Ovary (tissue), 9 donors: ENCODE results near the gene LHX4. TPM values are rescaled to one million over a fixed set of nuclear protein-coding genes. Genes with fewer than 3 reads are reported as not detected.

ENCODE experiments used
- DNase-seq, 5 donors: peaks; one replicate each; pipeline ENCODE4 v3.0.0-alpha.2; 2019 to 2020
- H3K27ac ChIP-seq, 2 donors: fragments of 200-600 bp; one replicate each; pipeline versions ENCODE4 v1.5.1 to v1.8.0; 2019 to 2022
- H3K27me3 ChIP-seq: fragments of 200-600 bp; one replicate; pipeline ENCODE4 v1.8.0; 2022
- H3K36me3 ChIP-seq: fragments of 200-600 bp; sonication (generic); one replicate; pipeline ENCODE4 v1.5.1; 2019
- H3K4me1 ChIP-seq: one replicate; pipeline ENCODE4 v1.8.1; 2013; ENCODE audit warnings: mild to moderate bottlenecking, moderate library complexity; ENCODE audit not compliant: insufficient read depth
- H3K4me3 ChIP-seq: fragments of 200-600 bp; sonication (generic); one replicate; pipeline ENCODE4 v1.5.1; 2017
- H3K9me3 ChIP-seq, 2 donors: fragments of 200-600 bp in 1 of 2; sonication (generic) in 1 of 2; one replicate each; pipeline versions ENCODE4 v1.5.1 to v1.8.1; 2013 to 2019; ENCODE audit warnings: mild to moderate bottlenecking in 1 of 2, moderate library complexity in 1 of 2
- EP300 ChIP-seq: sonication (generic); formaldehyde crosslinking; IDR thresholded peaks from one replicate; pipeline ENCODE4 v1.6.1; 2017; ENCODE audit warnings: antibody characterized with exemption
- POLR2A ChIP-seq: fragments of 450-650 bp; IDR thresholded peaks from one replicate; pipeline ENCODE4 v1.6.1; 2017; ENCODE audit warnings: antibody characterized with exemption, mild to moderate bottlenecking, moderate library complexity
- WGBS, 3 donors: extraction: QIAGEN DNeasy Blood & Tissue Kit in 1 of 3; methylation state at CpG; one replicate each; pipeline versions ENCODE4 v1.1.5 to v1.1.7; 2013 to 2017; 5-methylcytosine and 5-hydroxymethylcytosine counted together
- intact Hi-C, 4 donors: fragments of 100-400 bp; cut with DNase I; formaldehyde crosslinking; loops; one replicate each; pipeline versions ENCODE4 v1.11.0 to v1.15.1; 2022 to 2023
- polyA plus RNA-seq, 2 donors: library from polyadenylated mRNA; stranded (reverse); fragments of 200-250 nt in 1 of 2; fragments of 350-450 nt in 1 of 2; fragmentation: Illumina TruSeq in 1 of 2; extraction: RNeasy Lipid Tissue Mini Kit (QIAGEN cat#74804) in 1 of 2; gene quantifications; one replicate each; pipeline ENCODE4 v1.2.3, GENCODE V29; 2013 to 2014
- total RNA-seq, 7 donors: library from RNA; depleted of rRNA in 2 of 7; stranded (reverse); fragments of >200 nt in 2 of 7; fragmentation: NEBNext Ultra II Directional in 3 of 7; extraction: Animal tissue kit (Norgen Biotek cat#: 25700) in 3 of 7; gene quantifications; one replicate each; pipeline versions ENCODE4 v1.1.0 to v1.2.4, GENCODE V29; 2016 to 2023
- TF ChIP-seq, protein P1 (sequence below), 3 donors: fragments of 450-650 bp in 2 of 3; fragments of 200-600 bp in 1 of 3; IDR thresholded peaks; one replicate each; pipeline versions ENCODE4 v1.5.1 to v1.8.0; 2016 to 2022; ENCODE audit warnings: antibody characterized with exemption in 3 of 3, mild to moderate bottlenecking in 1 of 3
- donor health status: DM: no; HTN: no; CAD: no; lungs with moderate emphysema.
- donor health status: DM: no; HTN: no; CAD: no.
- donor health status: Bipolar disorder and iron deficiency.
- donor health status: DM: yes; HTN: yes; CAD: no.
- donor health status: DM: no; HTN: no; CAD: no.
- donor health status: DM: yes; HTN: yes; CAD: no.

Gene LHX4
- total and polyA plus RNA-seq, 9 donors, result 0.05 to 0.10 TPM; not detected in 7

GRCh38 chr1:180238675-180239074, 8.6 kb downstream of the LHX4 start:
- Histone ChIP-seq H3K4me3 (no peak overlapping the region), H3K9me3 (no peaks in the 10 kb centered on the region)
- WGBS, 3 donors, result 26 to 30% (median 28%) methylated on average over 7 of the region's 7 CpGs

DNA sequence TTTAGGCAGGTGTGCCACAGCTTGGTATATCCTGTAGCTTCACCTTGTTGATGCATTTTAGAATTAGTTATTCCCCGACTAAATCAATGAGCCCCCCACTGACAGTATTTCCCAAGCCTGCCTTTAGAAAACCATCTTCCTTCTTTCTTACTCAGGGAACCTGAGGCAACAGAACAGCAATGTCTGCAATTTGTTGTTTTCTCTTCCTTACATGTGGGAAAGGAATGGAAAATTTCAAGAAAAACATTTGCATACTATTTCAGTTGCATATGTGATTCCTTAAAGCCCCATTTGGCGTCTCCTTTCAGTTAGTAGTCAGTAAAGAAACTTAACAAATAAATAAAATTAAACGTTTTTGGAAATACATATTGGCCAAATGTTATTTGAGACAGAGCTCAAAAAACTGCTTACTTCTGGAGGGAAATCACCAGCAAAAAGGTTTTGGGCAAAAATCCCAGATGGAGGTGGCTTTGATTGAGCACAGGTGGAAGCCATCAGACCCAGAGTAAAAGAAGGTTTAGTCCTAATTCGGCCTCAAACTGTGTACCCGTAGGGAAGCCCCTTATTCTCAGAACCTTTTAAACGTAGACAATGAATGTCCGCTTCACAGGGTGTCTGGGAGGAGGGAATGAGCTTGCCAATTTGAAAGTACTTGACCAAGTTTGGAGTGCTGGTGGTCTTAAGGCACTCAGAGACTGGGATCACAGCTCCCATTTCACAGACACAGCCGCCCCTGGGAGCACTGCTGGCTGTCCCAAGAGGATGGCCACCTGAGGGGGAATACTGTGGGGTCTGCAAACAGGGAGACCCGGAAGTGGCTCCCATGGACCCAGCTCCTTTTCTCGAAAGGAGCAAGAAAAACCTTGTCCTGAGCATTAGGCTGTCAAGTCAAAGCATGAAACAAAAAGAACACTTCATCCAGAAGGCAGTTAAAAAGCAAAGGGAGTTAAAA, 9.4 kb downstream of the LHX4 start:
- no peaks in the 10 kb centered on the region for H3K9me3 ChIP-seq
- H3K36me3 ChIP-seq, result no peaks in the 10 kb centered on the region
- TF ChIP-seq POLR2A, result no peak
- TF ChIP-seq, protein P1, sequence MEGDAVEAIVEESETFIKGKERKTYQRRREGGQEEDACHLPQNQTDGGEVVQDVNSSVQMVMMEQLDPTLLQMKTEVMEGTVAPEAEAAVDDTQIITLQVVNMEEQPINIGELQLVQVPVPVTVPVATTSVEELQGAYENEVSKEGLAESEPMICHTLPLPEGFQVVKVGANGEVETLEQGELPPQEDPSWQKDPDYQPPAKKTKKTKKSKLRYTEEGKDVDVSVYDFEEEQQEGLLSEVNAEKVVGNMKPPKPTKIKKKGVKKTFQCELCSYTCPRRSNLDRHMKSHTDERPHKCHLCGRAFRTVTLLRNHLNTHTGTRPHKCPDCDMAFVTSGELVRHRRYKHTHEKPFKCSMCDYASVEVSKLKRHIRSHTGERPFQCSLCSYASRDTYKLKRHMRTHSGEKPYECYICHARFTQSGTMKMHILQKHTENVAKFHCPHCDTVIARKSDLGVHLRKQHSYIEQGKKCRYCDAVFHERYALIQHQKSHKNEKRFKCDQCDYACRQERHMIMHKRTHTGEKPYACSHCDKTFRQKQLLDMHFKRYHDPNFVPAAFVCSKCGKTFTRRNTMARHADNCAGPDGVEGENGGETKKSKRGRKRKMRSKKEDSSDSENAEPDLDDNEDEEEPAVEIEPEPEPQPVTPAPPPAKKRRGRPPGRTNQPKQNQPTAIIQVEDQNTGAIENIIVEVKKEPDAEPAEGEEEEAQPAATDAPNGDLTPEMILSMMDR (IDR thresholded peaks at IDR 0.05), result no peak
- no peak for DNase-seq
- WGBS, 3 donors, result 13 to 15% (median 13%) methylated on average over 10 of the region's 10 CpGs
- peaks cover 4% of the 10 kb centered on the region for H3K27me3 ChIP-seq
- H3K4me1 ChIP-seq, result peaks cover under 1% of the 10 kb centered on the region
- no peak overlapping the region for H3K4me3 ChIP-seq
- H3K27ac ChIP-seq, result no peak overlapping the region
- intact Hi-C loops, result no loop called here

More at GRCh38 chr1:180238675-180239074, 8.6 kb downstream of the LHX4 start:
- Histone ChIP-seq H3K27ac (no peak overlapping the region), H3K4me1 (peaks cover 2% of the 10 kb centered on the region), H3K27me3 (peaks cover 5% of the 10 kb centered on the region), H3K36me3 (no peaks in the 10 kb centered on the region)
- TF ChIP-seq, protein P1 (IDR thresholded peaks at IDR 0.05), result no peak
- TF ChIP-seq POLR2A (no peak), EP300 (no peak)
- no peak for DNase-seq
- intact Hi-C loops, result no loop called here

DNA sequence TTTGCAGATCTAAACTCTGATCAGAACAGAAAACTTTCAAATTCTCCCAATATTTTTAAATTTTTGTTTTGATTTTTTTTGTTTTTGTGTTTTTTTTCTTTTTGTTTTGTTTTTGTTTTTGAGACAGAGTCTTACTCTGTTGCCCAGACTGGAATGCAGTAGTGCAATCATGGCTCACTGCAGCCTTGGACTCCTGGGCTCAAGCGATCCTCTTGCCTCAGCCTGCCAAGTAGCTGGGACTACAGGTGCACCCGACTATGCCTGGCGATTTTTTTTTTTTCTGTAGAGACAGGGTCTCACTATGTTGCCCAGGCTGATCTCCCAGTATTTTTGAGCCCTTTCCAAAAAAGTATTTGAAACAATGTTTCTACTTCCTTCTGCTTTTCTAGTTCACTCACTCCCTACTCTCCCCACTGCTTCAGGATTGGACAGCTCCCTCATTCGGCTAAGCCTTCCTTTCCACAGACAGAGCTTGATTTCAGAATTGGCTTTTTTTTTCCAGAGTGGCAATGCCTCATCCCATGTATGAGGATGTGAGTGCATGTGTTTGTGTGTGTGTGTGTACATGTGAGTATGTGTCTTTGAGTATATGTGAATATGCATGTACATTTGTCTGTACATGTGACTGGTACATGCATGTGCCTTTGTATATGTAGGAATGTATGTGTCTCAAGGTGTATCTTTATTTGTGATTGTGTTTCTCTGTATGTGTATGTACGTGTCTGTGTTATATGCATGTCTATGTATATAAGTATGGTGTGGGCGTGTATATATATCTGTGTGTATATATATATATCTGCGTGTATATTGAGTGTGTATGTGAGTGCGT, 11.9 kb downstream of the LHX4 start:
- no peaks in the 10 kb centered on the region for H3K27me3 ChIP-seq
- WGBS, 3 donors, result 62 to 70% (median 65%) methylated on average over 8 of the region's 8 CpGs

More for the DNA sequence above, 11.9 kb downstream of the LHX4 start:
- Histone ChIP-seq H3K4me3 (no peak overlapping the region), H3K4me1 (no peaks in the 10 kb centered on the region), H3K9me3 (no peaks in the 10 kb centered on the region), H3K27ac (no peak overlapping the region), H3K36me3 (no peaks in the 10 kb centered on the region)
- intact Hi-C loops, result no loop called here
- DNase-seq, result no peak
- TF ChIP-seq POLR2A (no peak), EP300 (no peak)
- TF ChIP-seq, protein P1 (IDR thresholded peaks at IDR 0.05), result no peak
